ENCODE measurements around the gene SLC17A2.
A peak's percentile ranks its signal among the peaks of the same experiment; 100 is the strongest.
"Not testable (repeated sequence)": the region's sequence is repeated elsewhere in the genome, so short reads cannot be mapped to it uniquely, and the experiment has no call there.

SLC17A2 gene

GRCh38 chr6:25951296-25952032 is 21.0 kb upstream of the SLC17A2 start:
- no peak for FAIRE-seq

- no peak for FAIRE-seq
Measured at GRCh38 chr6:25950297-25950696, 19.8 kb upstream of the SLC17A2 start.

GRCh38 chr6:25949695-25950094 is 19.2 kb upstream of the SLC17A2 start:
- no peak for FAIRE-seq

GRCh38 chr6:25947492-25947891 is 17.0 kb upstream of the SLC17A2 start:
- FAIRE-seq, result not testable (repeated sequence)

- FAIRE-seq, result no peak
Measured at GRCh38 chr6:25946631-25947030, 16.1 kb upstream of the SLC17A2 start.

- not testable (repeated sequence) for FAIRE-seq
Measured at GRCh38 chr6:25945738-25946137, 15.2 kb upstream of the SLC17A2 start.

- FAIRE-seq, result no peak
Measured at GRCh38 chr6:25944688-25945574, 14.4 kb upstream of the SLC17A2 start.

GRCh38 chr6:25943887-25944286 is 13.4 kb upstream of the SLC17A2 start:
- FAIRE-seq, result no peak

- FAIRE-seq, result no peak
Measured at GRCh38 chr6:25942561-25943147, 12.2 kb upstream of the SLC17A2 start.

- no peak for FAIRE-seq
Measured at GRCh38 chr6:25939593-25939992, 9.1 kb upstream of the SLC17A2 start.

- FAIRE-seq, result no peak
Measured at GRCh38 chr6:25935953-25936352, 5.5 kb upstream of the SLC17A2 start.

GRCh38 chr6:25934735-25935313 is 4.3 kb upstream of the SLC17A2 start:
- FAIRE-seq, result no peak

- no peak for FAIRE-seq
Measured at GRCh38 chr6:25934156-25934555, 3.7 kb upstream of the SLC17A2 start.

GRCh38 chr6:25931411-25931709 is 869 bp upstream of the SLC17A2 start:
- no peak for FAIRE-seq

- FAIRE-seq, result not testable (repeated sequence)
Measured at GRCh38 chr6:25929785-25930184, 706 bp downstream of the SLC17A2 start.

- FAIRE-seq, result no peak
Measured at GRCh38 chr6:25928562-25929324, 1.7 kb downstream of the SLC17A2 start.

GRCh38 chr6:25927756-25928216 is 2.7 kb downstream of the SLC17A2 start:
- FAIRE-seq, result no peak

GRCh38 chr6:25927178-25927577 is 3.3 kb downstream of the SLC17A2 start:
- FAIRE-seq, result no peak

- FAIRE-seq, result no peak
Measured at GRCh38 chr6:25925876-25926275, 4.6 kb downstream of the SLC17A2 start.

GRCh38 chr6:25922301-25922700 is 8.2 kb downstream of the SLC17A2 start:
- FAIRE-seq, result no peak

- FAIRE-seq, result peak; percentile 88
Measured at GRCh38 chr6:25921525-25922203, 8.8 kb downstream of the SLC17A2 start.

GRCh38 chr6:25919657-25920056 is 10.8 kb downstream of the SLC17A2 start:
- FAIRE-seq, result no peak

All from G401.6 (cell line).